HG02610 (cell line): ENCODE measurements around the gene BCR.

Experiments
- ATAC-seq: cut with Tn5 transposase; IDR thresholded peaks from one replicate; pipeline ENCODE4 v1.9.1; 2021; ENCODE audit warnings: mild to moderate bottlenecking, moderate library complexity; ENCODE audit not compliant: unreplicated experiment

The BCR gene

GRCh38 chr22:23150762-23151161, 29.5 kb upstream of the BCR start:
- no peak for ATAC-seq

- ATAC-seq, result no peak
Observed at GRCh38 chr22:23151827-23152226, 28.5 kb upstream of the BCR start.

GRCh38 chr22:23152238-23153114, 27.8 kb upstream of the BCR start:
- ATAC-seq, result no peak

- ATAC-seq, result no peak
Observed at GRCh38 chr22:23153994-23154393, 26.3 kb upstream of the BCR start.

- ATAC-seq, result no peak
Observed at GRCh38 chr22:23154461-23154860, 25.8 kb upstream of the BCR start.

- no peak for ATAC-seq
Observed at GRCh38 chr22:23155143-23155542, 25.2 kb upstream of the BCR start.

GRCh38 chr22:23155831-23156230, 24.5 kb upstream of the BCR start:
- ATAC-seq, result no peak

GRCh38 chr22:23156286-23156685, 24.0 kb upstream of the BCR start:
- ATAC-seq, result no peak

- ATAC-seq, result no peak
Observed at GRCh38 chr22:23157560-23158515, 22.5 kb upstream of the BCR start.

GRCh38 chr22:23158516-23159290, 21.6 kb upstream of the BCR start:
- no peak for ATAC-seq

GRCh38 chr22:23159291-23159630, 21.0 kb upstream of the BCR start:
- no peak for ATAC-seq

- ATAC-seq, result no peak
Observed at GRCh38 chr22:23161029-23161428, 19.3 kb upstream of the BCR start.

- ATAC-seq, result no peak
Observed at GRCh38 chr22:23161574-23161973, 18.7 kb upstream of the BCR start.

- ATAC-seq, result no peak
Observed at GRCh38 chr22:23163665-23164064, 16.6 kb upstream of the BCR start.

- no peak for ATAC-seq
Observed at GRCh38 chr22:23164091-23164490, 16.2 kb upstream of the BCR start.

- no peak for ATAC-seq
Observed at GRCh38 chr22:23166042-23166831, 14.1 kb upstream of the BCR start.

- no peak for ATAC-seq
Observed at GRCh38 chr22:23166841-23167616, 13.3 kb upstream of the BCR start.

- ATAC-seq, result no peak
Observed at GRCh38 chr22:23168391-23169042, 11.8 kb upstream of the BCR start.

GRCh38 chr22:23169043-23169406, 11.3 kb upstream of the BCR start:
- no peak for ATAC-seq
